GM12892 (cell line): ENCODE results near the gene RXRG.

Experiments
- POLR2A ChIP-seq: IDR thresholded peaks from 2 replicates; pipeline ENCODE4 v1.6.1; 2011; ENCODE audit warnings: low read depth, low read length, control low read depth
- POLR2AphosphoS5 ChIP-seq: IDR thresholded peaks from 2 replicates; pipeline ENCODE4 v1.6.1; 2011; ENCODE audit warnings: low read depth, low read length, control low read depth
- TAF1 ChIP-seq: IDR thresholded peaks from 2 replicates; pipeline ENCODE4 v1.6.1; 2011; ENCODE audit warnings: low read depth, mild to moderate bottlenecking, control low read depth, low read length, borderline replicate concordance

GRCh38 chr1:165415068-165415467 lies 29.9 kb downstream of the RXRG start:
- TF ChIP-seq POLR2AphosphoS5 (no peak), POLR2A (no peak), TAF1 (no peak)
